ENCODE data around the gene DAGLA. TPM values are rescaled to one million over a fixed set of nuclear protein-coding genes. Genes with fewer than 3 reads are reported as not detected.

DAGLA gene
- total RNA-seq, 1 experiment from 2014 or later = 3.1 TPM

- TF ChIP-seq, protein P1, sequence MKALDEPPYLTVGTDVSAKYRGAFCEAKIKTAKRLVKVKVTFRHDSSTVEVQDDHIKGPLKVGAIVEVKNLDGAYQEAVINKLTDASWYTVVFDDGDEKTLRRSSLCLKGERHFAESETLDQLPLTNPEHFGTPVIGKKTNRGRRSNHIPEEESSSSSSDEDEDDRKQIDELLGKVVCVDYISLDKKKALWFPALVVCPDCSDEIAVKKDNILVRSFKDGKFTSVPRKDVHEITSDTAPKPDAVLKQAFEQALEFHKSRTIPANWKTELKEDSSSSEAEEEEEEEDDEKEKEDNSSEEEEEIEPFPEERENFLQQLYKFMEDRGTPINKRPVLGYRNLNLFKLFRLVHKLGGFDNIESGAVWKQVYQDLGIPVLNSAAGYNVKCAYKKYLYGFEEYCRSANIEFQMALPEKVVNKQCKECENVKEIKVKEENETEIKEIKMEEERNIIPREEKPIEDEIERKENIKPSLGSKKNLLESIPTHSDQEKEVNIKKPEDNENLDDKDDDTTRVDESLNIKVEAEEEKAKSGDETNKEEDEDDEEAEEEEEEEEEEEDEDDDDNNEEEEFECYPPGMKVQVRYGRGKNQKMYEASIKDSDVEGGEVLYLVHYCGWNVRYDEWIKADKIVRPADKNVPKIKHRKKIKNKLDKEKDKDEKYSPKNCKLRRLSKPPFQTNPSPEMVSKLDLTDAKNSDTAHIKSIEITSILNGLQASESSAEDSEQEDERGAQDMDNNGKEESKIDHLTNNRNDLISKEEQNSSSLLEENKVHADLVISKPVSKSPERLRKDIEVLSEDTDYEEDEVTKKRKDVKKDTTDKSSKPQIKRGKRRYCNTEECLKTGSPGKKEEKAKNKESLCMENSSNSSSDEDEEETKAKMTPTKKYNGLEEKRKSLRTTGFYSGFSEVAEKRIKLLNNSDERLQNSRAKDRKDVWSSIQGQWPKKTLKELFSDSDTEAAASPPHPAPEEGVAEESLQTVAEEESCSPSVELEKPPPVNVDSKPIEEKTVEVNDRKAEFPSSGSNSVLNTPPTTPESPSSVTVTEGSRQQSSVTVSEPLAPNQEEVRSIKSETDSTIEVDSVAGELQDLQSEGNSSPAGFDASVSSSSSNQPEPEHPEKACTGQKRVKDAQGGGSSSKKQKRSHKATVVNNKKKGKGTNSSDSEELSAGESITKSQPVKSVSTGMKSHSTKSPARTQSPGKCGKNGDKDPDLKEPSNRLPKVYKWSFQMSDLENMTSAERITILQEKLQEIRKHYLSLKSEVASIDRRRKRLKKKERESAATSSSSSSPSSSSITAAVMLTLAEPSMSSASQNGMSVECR (CRISPR knock-in tag; IDR thresholded peaks at IDR 0.05; ENCODE audit: borderline replicate concordance) = no peak
- no peak for TF ChIP-seq ZNF671 (CRISPR knock-in tag; IDR thresholded peaks at IDR 0.05)
- no peak for TF ChIP-seq ZNF416 (CRISPR knock-in tag; IDR thresholded peaks at IDR 0.05)
These were observed 14.4 kb downstream of the DAGLA start (continued) for GRCh38 chr11:61694602-61694939.

- Mint-ChIP-seq H3K4me1 (peaks cover 46% of the 10 kb centered on the region), H3K27ac (no peak overlapping the region), H3K36me3 (no peaks in the 10 kb centered on the region), H3K4me3 (no peak overlapping the region), H3K9me3 (no peaks in the 10 kb centered on the region), H3K27me3 (ENCODE audit: low read depth) (no peaks in the 10 kb centered on the region; the same call in 1 of the 2 replicates)
- TF ChIP-seq ATF6 (CRISPR knock-in tag; IDR thresholded peaks at IDR 0.05) (no peak), ZNF232 (CRISPR knock-in tag; IDR thresholded peaks at IDR 0.05) (no peak), TCF7 (CRISPR knock-in tag; IDR thresholded peaks at IDR 0.05; ENCODE audit: low read depth) (no peak), ATF3 (CRISPR knock-in tag; conservative IDR thresholded peaks at IDR 0.05) (no peak), PRRX2 (CRISPR knock-in tag; IDR thresholded peaks at IDR 0.05) (no peak), GABPB1 (CRISPR knock-in tag; IDR thresholded peaks at IDR 0.05) (no peak), CBFB (CRISPR knock-in tag; IDR thresholded peaks at IDR 0.05; ENCODE audit: low read depth) (no peak), ATF1 (CRISPR knock-in tag; IDR thresholded peaks at IDR 0.05) (no peak), ZNF396 (CRISPR knock-in tag; IDR thresholded peaks at IDR 0.05; ENCODE audit: borderline replicate concordance) (no peak), GTF2I (CRISPR knock-in tag; conservative IDR thresholded peaks at IDR 0.05) (no peak), ZNF263 (CRISPR knock-in tag; IDR thresholded peaks at IDR 0.05; ENCODE audit: low read depth) (no peak), E2F4 (CRISPR knock-in tag; IDR thresholded peaks at IDR 0.05; ENCODE audit: borderline replicate concordance, low read depth) (no peak), TP53 (CRISPR knock-in tag; IDR thresholded peaks at IDR 0.05) (no peak), MYBL2 (CRISPR knock-in tag; IDR thresholded peaks at IDR 0.05) (no peak), SOX15 (CRISPR knock-in tag; IDR thresholded peaks at IDR 0.05) (no peak), TEAD1 (CRISPR knock-in tag; IDR thresholded peaks at IDR 0.05) (peak; percentile 29; the same call in 1 of the 2 replicates), GRHL2 (CRISPR knock-in tag; IDR thresholded peaks at IDR 0.05; ENCODE audit: insufficient replicate concordance, severe bottlenecking) (no peak), TEAD4 (CRISPR knock-in tag; IDR thresholded peaks at IDR 0.05) (peak; percentile 57; the same call in 1 of the 2 replicates), SMAD3 (CRISPR knock-in tag; IDR thresholded peaks at IDR 0.05; ENCODE audit: borderline replicate concordance) (no peak)
- TF ChIP-seq, protein P2, sequence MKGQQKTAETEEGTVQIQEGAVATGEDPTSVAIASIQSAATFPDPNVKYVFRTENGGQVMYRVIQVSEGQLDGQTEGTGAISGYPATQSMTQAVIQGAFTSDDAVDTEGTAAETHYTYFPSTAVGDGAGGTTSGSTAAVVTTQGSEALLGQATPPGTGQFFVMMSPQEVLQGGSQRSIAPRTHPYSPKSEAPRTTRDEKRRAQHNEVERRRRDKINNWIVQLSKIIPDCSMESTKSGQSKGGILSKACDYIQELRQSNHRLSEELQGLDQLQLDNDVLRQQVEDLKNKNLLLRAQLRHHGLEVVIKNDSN (CRISPR knock-in tag; IDR thresholded peaks at IDR 0.05) = 0 out of 2 replicates have a peak, but pooled peaks have one; percentile 17
- peak; percentile 61 for ATAC-seq
- ChIA-PET POLR2A (interaction anchor here (1.0 to 2.3 kb wide), 2 partner anchors 12 to 23 kb away, joined by 7 to 9 read pairs; no protein-coding TSS in a partner anchor), CTCF (interaction anchor here (0.6 to 3.1 kb wide), 34 partner anchors 10 to 213 kb away, joined by 3 to 25 read pairs (median 4); partner anchors contain the start of genes LRRC10B and MYRF)
- DNase-seq (ENCODE audit: low spot score) = no peak
These were observed 14.9 kb downstream of the DAGLA start for GRCh38 chr11:61694946-61695706.

Measured in WTC11 (cell line).